Measurements from ENCODE around the gene AICDA. TPM values are rescaled to one million over a fixed set of nuclear protein-coding genes. Genes with fewer than 3 reads are reported as not detected.

Gene AICDA
- polyA plus RNA-seq, 1 of the 3 experiments (the other 2 are of a cell fraction): not detected

DNA sequence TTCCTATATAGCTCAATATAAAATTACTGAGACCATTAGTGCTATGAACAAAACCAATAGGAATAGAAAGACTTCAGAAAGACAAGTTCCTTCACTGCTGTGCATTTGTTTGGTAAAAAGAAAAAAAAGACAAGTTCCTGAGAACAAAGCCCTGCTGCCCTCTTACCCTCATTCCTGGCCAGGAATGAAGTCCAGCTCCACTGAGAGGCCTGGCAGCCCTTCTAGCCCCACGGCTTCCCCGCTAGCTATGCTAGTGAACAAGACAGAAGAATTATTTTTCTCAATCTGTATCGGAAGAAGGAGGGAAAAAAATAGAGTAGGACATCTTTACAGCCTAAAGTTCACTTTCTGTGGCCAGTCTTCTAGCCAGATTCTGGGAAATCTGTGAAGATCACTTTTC is 48.4 kb upstream of the AICDA start:
- H3K9ac ChIP-seq: no peak overlapping the region
- no peak overlapping the region for H3K27ac ChIP-seq (ENCODE audit: low read depth in 2 of 2, low read length in 1 of 2)
- no peaks in the 10 kb centered on the region for H3K9me2 ChIP-seq
- no peaks in the 10 kb centered on the region; the same call in 1 of the 2 replicates for H3K27me3 ChIP-seq (ENCODE audit: insufficient read depth)
- DNase-seq: no peak
- H3F3A ChIP-seq (replicated peaks; ENCODE audit: insufficient read depth): no peaks in the 10 kb centered on the region
- ChIA-PET CTCF (interaction anchor here (1.2 to 2.0 kb wide), 7 partner anchors 13 to 388 kb away, joined by 3 to 10 read pairs (median 5); no protein-coding TSS in a partner anchor), POLR2A (no interaction called here)
- H3K4me1 ChIP-seq (ENCODE audit: control insufficient read depth in 1 of 2, insufficient read depth in 2 of 2, low read depth in 1 of 2, low read length in 1 of 2): no peaks in the 10 kb centered on the region
- TF ChIP-seq, protein P1, sequence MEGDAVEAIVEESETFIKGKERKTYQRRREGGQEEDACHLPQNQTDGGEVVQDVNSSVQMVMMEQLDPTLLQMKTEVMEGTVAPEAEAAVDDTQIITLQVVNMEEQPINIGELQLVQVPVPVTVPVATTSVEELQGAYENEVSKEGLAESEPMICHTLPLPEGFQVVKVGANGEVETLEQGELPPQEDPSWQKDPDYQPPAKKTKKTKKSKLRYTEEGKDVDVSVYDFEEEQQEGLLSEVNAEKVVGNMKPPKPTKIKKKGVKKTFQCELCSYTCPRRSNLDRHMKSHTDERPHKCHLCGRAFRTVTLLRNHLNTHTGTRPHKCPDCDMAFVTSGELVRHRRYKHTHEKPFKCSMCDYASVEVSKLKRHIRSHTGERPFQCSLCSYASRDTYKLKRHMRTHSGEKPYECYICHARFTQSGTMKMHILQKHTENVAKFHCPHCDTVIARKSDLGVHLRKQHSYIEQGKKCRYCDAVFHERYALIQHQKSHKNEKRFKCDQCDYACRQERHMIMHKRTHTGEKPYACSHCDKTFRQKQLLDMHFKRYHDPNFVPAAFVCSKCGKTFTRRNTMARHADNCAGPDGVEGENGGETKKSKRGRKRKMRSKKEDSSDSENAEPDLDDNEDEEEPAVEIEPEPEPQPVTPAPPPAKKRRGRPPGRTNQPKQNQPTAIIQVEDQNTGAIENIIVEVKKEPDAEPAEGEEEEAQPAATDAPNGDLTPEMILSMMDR (IDR thresholded peaks at IDR 0.05): no peak
- no peak for TF ChIP-seq SIN3A (IDR thresholded peaks at IDR 0.05; ENCODE audit: borderline replicate concordance, low read depth, low read length)
- no peak for TF ChIP-seq ELF1 (IDR thresholded peaks at IDR 0.05)
- TF ChIP-seq RCOR1 (IDR thresholded peaks at IDR 0.05; ENCODE audit: low read length): no peak
- no peak for TF ChIP-seq IRF3 (IDR thresholded peaks at IDR 0.05; ENCODE audit: low read depth, low read length)
- TF ChIP-seq EP300 (IDR thresholded peaks at IDR 0.05; ENCODE audit: borderline replicate concordance in 1 of 2, low read depth in 1 of 2, low read length in 1 of 2): no peak
- no peak for TF ChIP-seq SMC3 (IDR thresholded peaks at IDR 0.05; ENCODE audit: low read depth, low read length)
- TF ChIP-seq, protein P2, sequence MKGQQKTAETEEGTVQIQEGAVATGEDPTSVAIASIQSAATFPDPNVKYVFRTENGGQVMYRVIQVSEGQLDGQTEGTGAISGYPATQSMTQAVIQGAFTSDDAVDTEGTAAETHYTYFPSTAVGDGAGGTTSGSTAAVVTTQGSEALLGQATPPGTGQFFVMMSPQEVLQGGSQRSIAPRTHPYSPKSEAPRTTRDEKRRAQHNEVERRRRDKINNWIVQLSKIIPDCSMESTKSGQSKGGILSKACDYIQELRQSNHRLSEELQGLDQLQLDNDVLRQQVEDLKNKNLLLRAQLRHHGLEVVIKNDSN (IDR thresholded peaks at IDR 0.05; ENCODE audit: borderline replicate concordance, low read depth): no peak
- no peak for TF ChIP-seq FOXJ3 (CRISPR knock-in tag; IDR thresholded peaks at IDR 0.05)
- no peaks in the 10 kb centered on the region for H3K79me2 ChIP-seq (ENCODE audit: insufficient read depth)
- H3K36me3 ChIP-seq (replicated peaks in 1 of 2; ENCODE audit: control insufficient read depth in 1 of 2, insufficient read depth in 2 of 2, low read length in 1 of 2): no peaks in the 10 kb centered on the region
- H4K20me1 ChIP-seq (ENCODE audit: insufficient read depth): no peaks in the 10 kb centered on the region
- WGBS (ENCODE audit: low lambda C conversion rate): 54% methylated on average over 3 of the region's 3 CpGs
- no peak overlapping the region for H3K4me3 ChIP-seq (ENCODE audit: low read depth in 2 of 2, low read length in 1 of 2)
- H2AFZ ChIP-seq (ENCODE audit: low read depth): no peak overlapping the region
- H3K9me3 ChIP-seq: no peaks in the 10 kb centered on the region
- H3K4me2 ChIP-seq: no peak overlapping the region

- POLR2A ChIA-PET: no interaction called here
- Histone ChIP-seq H3K9me3 (no peaks in the 10 kb centered on the region), H3K27ac (ENCODE audit: low read depth in 2 of 2, low read length in 1 of 2) (no peak overlapping the region), H3K9ac (no peak overlapping the region), H3F3A (replicated peaks; ENCODE audit: insufficient read depth) (no peaks in the 10 kb centered on the region), H3K36me3 (replicated peaks in 1 of 2; ENCODE audit: control insufficient read depth in 1 of 2, insufficient read depth in 2 of 2, low read length in 1 of 2) (no peaks in the 10 kb centered on the region), H3K4me3 (ENCODE audit: low read depth in 2 of 2, low read length in 1 of 2) (no peak overlapping the region), H3K9me2 (no peaks in the 10 kb centered on the region), H4K20me1 (ENCODE audit: insufficient read depth) (no peaks in the 10 kb centered on the region), H3K27me3 (ENCODE audit: insufficient read depth) (no peaks in the 10 kb centered on the region; the same call in 1 of the 2 replicates), H3K4me1 (ENCODE audit: control insufficient read depth in 1 of 2, insufficient read depth in 2 of 2, low read depth in 1 of 2, low read length in 1 of 2) (no peaks in the 10 kb centered on the region), H3K4me2 (no peak overlapping the region), H3K79me2 (ENCODE audit: insufficient read depth) (no peaks in the 10 kb centered on the region), H2AFZ (ENCODE audit: low read depth) (peak overlapping the region; percentile 48; the same call in 1 of the 2 replicates)
- WGBS (ENCODE audit: low lambda C conversion rate): 5% methylated on average over 1 of the region's 1 CpG
- DNase-seq: no peak
- no peak for TF ChIP-seq TAF1 (IDR thresholded peaks at IDR 0.05; ENCODE audit: borderline replicate concordance, low read depth, low read length)
- TF ChIP-seq ELF1 (IDR thresholded peaks at IDR 0.05): 0 out of 2 replicates have a peak, but pooled peaks have one; percentile 11
- no peak for TF ChIP-seq PBX3 (IDR thresholded peaks at IDR 0.05)
- CTCF ChIA-PET: interaction anchor here (0.6 to 2.7 kb wide), 9 partner anchors 9 to 852 kb away, joined by 3 to 22 read pairs (median 5); no protein-coding TSS in a partner anchor
These were observed 45.7 kb upstream of the AICDA start for GRCh38 chr12:8658346-8658745.
